ENCODE data around the gene PTGR2. TPM values are rescaled to one million over a fixed set of nuclear protein-coding genes. Genes with fewer than 3 reads are reported as not detected.
"Not testable (repeated sequence)": the region's sequence is repeated elsewhere in the genome, so short reads cannot be mapped to it uniquely, and the experiment has no call there.

Gene PTGR2
- total RNA-seq, 1 donor from 2014 or later = 5.8 TPM

DNA sequence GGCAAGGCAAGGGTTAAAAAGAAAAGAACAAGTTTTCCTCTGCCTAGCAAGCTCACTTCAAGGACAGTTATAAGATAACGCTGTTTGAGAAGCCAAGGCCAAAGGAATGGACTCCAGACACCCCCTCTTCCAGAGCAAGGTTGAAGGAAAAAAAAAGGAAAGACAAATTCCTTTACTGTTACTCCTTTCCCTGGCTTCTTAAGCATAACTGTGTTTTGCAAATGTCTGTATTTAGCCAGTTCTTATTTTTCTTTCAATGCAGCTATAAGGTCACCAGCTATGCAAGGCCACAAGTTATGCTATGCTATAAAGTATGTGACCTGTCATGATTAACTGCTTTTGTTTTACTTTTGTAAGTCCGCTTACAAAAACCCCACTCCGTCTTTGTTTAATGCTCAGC, 61.6 kb downstream of the PTGR2 start:
- DNase-seq (ENCODE audit: low read depth) = peak; percentile 76

DNA sequence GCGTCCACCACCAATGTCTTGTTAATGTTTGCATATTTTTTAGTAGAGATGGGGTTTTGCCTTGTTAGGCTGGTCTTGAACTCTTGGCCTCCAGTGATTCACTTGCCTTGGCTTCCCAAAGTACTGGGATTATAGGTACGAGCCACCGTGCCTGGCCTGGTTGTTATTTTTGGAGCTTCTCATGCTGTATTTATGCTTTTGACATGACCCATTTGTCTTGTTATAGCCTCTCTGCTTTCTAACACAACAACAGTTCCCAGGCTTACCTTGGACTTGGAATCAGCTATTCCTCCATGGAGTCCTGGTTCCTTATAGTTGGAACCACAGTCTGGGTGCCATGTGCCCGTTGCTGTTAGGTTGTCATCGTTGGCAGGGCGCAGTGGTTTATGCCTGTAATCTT, 64.7 kb downstream of the PTGR2 start:
- Histone ChIP-seq H3K27ac (ENCODE audit: low read depth, low read length) (no peak overlapping the region), H3K36me3 (ENCODE audit: insufficient read depth, low read length) (peaks cover 16% of the 10 kb centered on the region), H3K4me1 (ENCODE audit: insufficient read depth, low read length) (peaks cover 10% of the 10 kb centered on the region), H3K79me2 (ENCODE audit: insufficient read depth, low read length) (peaks cover 34% of the 10 kb centered on the region), H3K4me2 (ENCODE audit: low read length) (no peak overlapping the region), H3K9me3 (ENCODE audit: insufficient read depth, low read depth, low read length) (no peaks in the 10 kb centered on the region), H3K4me3 (ENCODE audit: insufficient read depth, low read depth, low read length) (no peak overlapping the region), H3K9ac (ENCODE audit: low read length) (no peak overlapping the region), H2AFZ (ENCODE audit: low read depth, low read length) (no peak overlapping the region), H3K27me3 (ENCODE audit: insufficient read depth, low read length) (no peaks in the 10 kb centered on the region), H4K20me1 (ENCODE audit: insufficient read depth, low read length) (peaks cover 50% of the 10 kb centered on the region)
- FAIRE-seq = no peak
- Mint-ChIP-seq H3K4me1 (ENCODE audit: low read depth, unreplicated experiment) (peaks cover 4% of the 10 kb centered on the region), H3K9me3 (ENCODE audit: unreplicated experiment) (no peaks in the 10 kb centered on the region), H3K36me3 (ENCODE audit: low read depth, unreplicated experiment) (peaks cover 23% of the 10 kb centered on the region), H3K4me3 (ENCODE audit: unreplicated experiment) (no peak overlapping the region), H3K27me3 (ENCODE audit: low read depth, unreplicated experiment) (no peaks in the 10 kb centered on the region), H3K27ac (ENCODE audit: unreplicated experiment) (no peak overlapping the region)
- TF ChIP-seq CTCF (IDR thresholded peaks at IDR 0.05; ENCODE audit: insufficient read depth, low read depth, low read length) (no peak), EZH2 (IDR thresholded peaks at IDR 0.05; ENCODE audit: insufficient read depth, low read length) (no peak)
- no peak for DNase-seq (ENCODE audit: low read depth)

More for the DNA sequence above, 61.6 kb downstream of the PTGR2 start:
- H3K4me1 ChIP-seq (ENCODE audit: insufficient read depth, low read length) = peaks cover 10% of the 10 kb centered on the region
- H3K27ac ChIP-seq (ENCODE audit: low read depth, low read length) = peak overlapping the region; percentile 39
- H2AFZ ChIP-seq (ENCODE audit: low read depth, low read length) = no peak overlapping the region
- Mint-ChIP-seq H3K4me3 (ENCODE audit: unreplicated experiment) (no peak overlapping the region), H3K9me3 (ENCODE audit: unreplicated experiment) (no peaks in the 10 kb centered on the region), H3K36me3 (ENCODE audit: low read depth, unreplicated experiment) (peaks cover 30% of the 10 kb centered on the region), H3K27me3 (ENCODE audit: low read depth, unreplicated experiment) (no peaks in the 10 kb centered on the region), H3K27ac (ENCODE audit: unreplicated experiment) (no peak overlapping the region), H3K4me1 (ENCODE audit: low read depth, unreplicated experiment) (peaks cover 4% of the 10 kb centered on the region)
- FAIRE-seq = no peak
- H3K36me3 ChIP-seq (ENCODE audit: insufficient read depth, low read length) = peaks cover 34% of the 10 kb centered on the region
- H4K20me1 ChIP-seq (ENCODE audit: insufficient read depth, low read length) = peaks cover 30% of the 10 kb centered on the region
- peaks cover 28% of the 10 kb centered on the region for H3K79me2 ChIP-seq (ENCODE audit: insufficient read depth, low read length)
- no peak overlapping the region for H3K4me3 ChIP-seq (ENCODE audit: insufficient read depth, low read depth, low read length)
- H3K27me3 ChIP-seq (ENCODE audit: insufficient read depth, low read length) = no peaks in the 10 kb centered on the region
- H3K9ac ChIP-seq (ENCODE audit: low read length) = peak overlapping the region; percentile 16
- no peaks in the 10 kb centered on the region for H3K9me3 ChIP-seq (ENCODE audit: insufficient read depth, low read depth, low read length)
- TF ChIP-seq CTCF (IDR thresholded peaks at IDR 0.05; ENCODE audit: insufficient read depth, low read depth, low read length) (no peak), EZH2 (IDR thresholded peaks at IDR 0.05; ENCODE audit: insufficient read depth, low read length) (no peak)
- peak overlapping the region; percentile 40 for H3K4me2 ChIP-seq (ENCODE audit: low read length)

- not testable (repeated sequence) for H3K4me2 ChIP-seq (ENCODE audit: low read length); H3K27me3 Mint-ChIP-seq (ENCODE audit: low read depth, unreplicated experiment); H3K27me3 ChIP-seq (ENCODE audit: insufficient read depth, low read length); H3K4me1 Mint-ChIP-seq (ENCODE audit: low read depth, unreplicated experiment); H3K9ac ChIP-seq (ENCODE audit: low read length); H3K4me1 ChIP-seq (ENCODE audit: insufficient read depth, low read length); H2AFZ ChIP-seq (ENCODE audit: low read depth, low read length); DNase-seq (ENCODE audit: low read depth); H3K27ac Mint-ChIP-seq (ENCODE audit: unreplicated experiment); H3K4me3 ChIP-seq (ENCODE audit: insufficient read depth, low read depth, low read length); FAIRE-seq; H3K9me3 Mint-ChIP-seq (ENCODE audit: unreplicated experiment); H3K27ac ChIP-seq (ENCODE audit: low read depth, low read length); H3K9me3 ChIP-seq (ENCODE audit: insufficient read depth, low read depth, low read length)
- Histone ChIP-seq H4K20me1 (ENCODE audit: insufficient read depth, low read length) (peaks cover 48% of the 10 kb centered on the region), H3K79me2 (ENCODE audit: insufficient read depth, low read length) (peaks cover 25% of the 10 kb centered on the region), H3K36me3 (ENCODE audit: insufficient read depth, low read length) (peaks cover 41% of the 10 kb centered on the region)
- peaks cover 17% of the 10 kb centered on the region for H3K36me3 Mint-ChIP-seq (ENCODE audit: low read depth, unreplicated experiment)
- peak overlapping the region; percentile 46 for H3K4me3 Mint-ChIP-seq (ENCODE audit: unreplicated experiment)
Observed at GRCh38 chr14:73919457-73919856, 67.8 kb downstream of the PTGR2 start.
